Measurements from ENCODE around the gene ATG4B. TPM values are rescaled to one million over a fixed set of nuclear protein-coding genes. Genes with fewer than 3 reads are reported as not detected.
A peak's percentile ranks its signal among the peaks of the same experiment; 100 is the strongest.

ATG4B gene
- total and polyA plus RNA-seq, 9 of the 15 experiments (the other 6 are each of a cell fraction or from before 2014, with no cell fraction given), result 5.9 to 58.8 (median 35.6) TPM

DNA sequence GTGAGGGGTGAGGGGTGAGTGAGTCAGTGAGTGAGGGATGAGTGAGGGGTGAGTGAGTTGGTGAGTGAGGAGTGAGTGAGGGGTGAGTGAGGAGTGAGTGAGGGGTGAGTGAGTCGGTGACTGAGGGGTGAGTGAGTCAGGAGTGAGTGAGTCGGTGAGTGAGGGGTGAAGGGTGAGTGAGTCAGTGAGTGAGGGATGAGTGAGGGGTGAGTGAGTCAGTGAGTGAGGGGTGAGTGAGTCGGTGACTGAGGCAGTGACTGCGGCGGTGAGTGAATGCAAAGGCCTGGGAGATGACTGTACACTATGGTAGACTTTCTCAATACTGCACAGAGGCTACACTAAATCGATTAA, 17.1 kb upstream of the ATG4B start:
- Histone ChIP-seq H3K9me1 (ENCODE audit: control insufficient read depth, insufficient read depth, low read length) (no peaks in the 10 kb centered on the region), H3K36me3 (ENCODE audit: control insufficient read depth, insufficient read depth, low read length) (peaks cover 34% of the 10 kb centered on the region; the same call in 2 of the 3 replicates), H3K4me1 (replicated peaks in 1 of 2; ENCODE audit: control insufficient read depth in 2 of 2, insufficient read depth in 2 of 2, low read length in 2 of 2) (peaks cover 7 to 17% of the 10 kb centered on the region in 2 experiments; a peak in 3 of 5 replicates), H3K4me3 (no peak overlapping the region), H3K9me3 (replicated peaks; ENCODE audit: control insufficient read depth, insufficient read depth, low read depth, low read length) (no peaks in the 10 kb centered on the region), H3K27me3 (ENCODE audit: control insufficient read depth in 2 of 2, insufficient read depth in 2 of 2, low read length in 2 of 2) (no peaks in the 10 kb centered on the region), H3K9ac (ENCODE audit: insufficient read depth in 1 of 2, low read depth in 2 of 2, low read length in 2 of 2) (no peak overlapping the region), H3K27ac (ENCODE audit: extremely low read depth, low read depth, low read length) (peak overlapping the region; percentile 51; the same call in 2 of the 3 replicates), H4K20me1 (replicated peaks; ENCODE audit: control insufficient read depth, insufficient read depth, low read length) (peaks cover 8% of the 10 kb centered on the region; the same call in 1 of the 2 replicates), H3K4me2 (ENCODE audit: insufficient read depth, low read length) (no peak overlapping the region), H2AFZ (ENCODE audit: low read depth, low read length) (no peak overlapping the region), H3K79me2 (ENCODE audit: control insufficient read depth, insufficient read depth, low read length) (peaks cover 73% of the 10 kb centered on the region)
- 81% methylated on average over 3 of the region's 6 CpGs for WGBS (ENCODE audit: insufficient coverage, low coverage, missing lambda C conversion rate)
- POLR2A ChIA-PET, result no interaction called here
- DNase-seq (ENCODE audit: extremely low read depth in 1 of 4, low spot score in 3 of 4), result peak in 1 of 4 experiments; percentile 44
- FAIRE-seq, result no peak
- BruUV-seq (replicated peaks), result no TSS peak
- ATAC-seq, result no peak
- intact Hi-C loops (cut with micrococcal nuclease), result no loop called here
- in situ Hi-C loops (cut with MboI), result no loop called here
- CTCF ChIA-PET (ENCODE audit: low intra/inter-chr PET ratio), result no interaction called here
- TF ChIP-seq ZNF444 (CRISPR knock-in tag; IDR thresholded peaks at IDR 0.05) (no peak), ARID1B (IDR thresholded peaks at IDR 0.05) (0 out of 2 replicates have a peak, but pooled peaks have one; percentile 43), PCBP1 (IDR thresholded peaks at IDR 0.05; ENCODE audit: low read depth, low read length, poor library complexity, severe bottlenecking) (no peak), SP2 (IDR thresholded peaks at IDR 0.05; ENCODE audit: extremely low read depth, low read depth, low read length, poor library complexity, severe bottlenecking) (no peak), CBX2 (IDR thresholded peaks at IDR 0.05; ENCODE audit: insufficient read depth, low read length, poor library complexity, severe bottlenecking) (no peak), EP400 (IDR thresholded peaks at IDR 0.05) (no peak), AFF1 (IDR thresholded peaks at IDR 0.05; ENCODE audit: low read depth in 1 of 2, partially characterized antibody in 2 of 2) (peak in 1 of 2 experiments; percentile 84), NFE2 (IDR thresholded peaks at IDR 0.05; ENCODE audit: low read depth) (0 out of 2 replicates have a peak, but pooled peaks have one; percentile 18), GABPB1 (CRISPR knock-in tag; IDR thresholded peaks at IDR 0.05) (no peak), STAT5A (IDR thresholded peaks at IDR 0.05; ENCODE audit: borderline replicate concordance, low read length) (no peak), FOSL1 (tag; conservative IDR thresholded peaks at IDR 0.05) (peak; percentile 98), ESRRB (CRISPR knock-in tag; IDR thresholded peaks at IDR 0.05; ENCODE audit: borderline replicate concordance) (no peak), YY1 (IDR thresholded peaks at IDR 0.05; ENCODE audit: borderline replicate concordance in 1 of 3, control insufficient read depth in 1 of 3, extremely low read depth in 1 of 3, insufficient read depth in 3 of 3, insufficient read length in 1 of 3, insufficient replicate concordance in 2 of 3, low read depth in 1 of 3, low read length in 2 of 3) (no peak), TBL1XR1 (IDR thresholded peaks at IDR 0.05; ENCODE audit: low read length in 2 of 2) (no peak), KAT2B (IDR thresholded peaks at IDR 0.05; ENCODE audit: low read depth, low read length) (no peak), ATF1 (CRISPR knock-in tag; IDR thresholded peaks at IDR 0.05) (no peak), ATF1 (tag; IDR thresholded peaks at IDR 0.05) (no peak), SPI1 (IDR thresholded peaks at IDR 0.05; ENCODE audit: borderline replicate concordance, low read depth, low read length) (no peak), NCOA2 (IDR thresholded peaks at IDR 0.05; ENCODE audit: partially characterized antibody in 2 of 2) (no peak), SMAD1 (IDR thresholded peaks at IDR 0.05; ENCODE audit: low read depth, low read length, partially characterized antibody) (no peak), TRIM24 (IDR thresholded peaks at IDR 0.05) (peak; percentile 93 to 96)
